ENCODE data around the gene ERG.

- TF ChIP-seq, protein P1, sequence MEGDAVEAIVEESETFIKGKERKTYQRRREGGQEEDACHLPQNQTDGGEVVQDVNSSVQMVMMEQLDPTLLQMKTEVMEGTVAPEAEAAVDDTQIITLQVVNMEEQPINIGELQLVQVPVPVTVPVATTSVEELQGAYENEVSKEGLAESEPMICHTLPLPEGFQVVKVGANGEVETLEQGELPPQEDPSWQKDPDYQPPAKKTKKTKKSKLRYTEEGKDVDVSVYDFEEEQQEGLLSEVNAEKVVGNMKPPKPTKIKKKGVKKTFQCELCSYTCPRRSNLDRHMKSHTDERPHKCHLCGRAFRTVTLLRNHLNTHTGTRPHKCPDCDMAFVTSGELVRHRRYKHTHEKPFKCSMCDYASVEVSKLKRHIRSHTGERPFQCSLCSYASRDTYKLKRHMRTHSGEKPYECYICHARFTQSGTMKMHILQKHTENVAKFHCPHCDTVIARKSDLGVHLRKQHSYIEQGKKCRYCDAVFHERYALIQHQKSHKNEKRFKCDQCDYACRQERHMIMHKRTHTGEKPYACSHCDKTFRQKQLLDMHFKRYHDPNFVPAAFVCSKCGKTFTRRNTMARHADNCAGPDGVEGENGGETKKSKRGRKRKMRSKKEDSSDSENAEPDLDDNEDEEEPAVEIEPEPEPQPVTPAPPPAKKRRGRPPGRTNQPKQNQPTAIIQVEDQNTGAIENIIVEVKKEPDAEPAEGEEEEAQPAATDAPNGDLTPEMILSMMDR (IDR thresholded peaks at IDR 0.05; ENCODE audit: insufficient read depth, low read length): no peak
- TF ChIP-seq POLR2AphosphoS5 (IDR thresholded peaks at IDR 0.05; ENCODE audit: low read depth) (no peak), SPI1 (IDR thresholded peaks at IDR 0.05; ENCODE audit: borderline replicate concordance, low read depth) (no peak)
Observed at GRCh38 chr21:38389354-38389676, 109.0 kb downstream of the ERG start.

All from HL-60 (cell line).